Heart left ventricle (tissue), 13 donors: ENCODE measurements around the gene TMPRSS7.
"Not testable (repeated sequence)": the region's sequence is repeated elsewhere in the genome, so short reads cannot be mapped to it uniquely, and the experiment has no call there.

Experiments
- CTCF ChIP-seq, 12 donors: fragments of 200-600 bp; sonication (generic) in 4 of 12; IDR thresholded peaks; one replicate each; pipeline versions ENCODE4 v1.5.0 to v1.8.0; 2018 to 2022; ENCODE audit warnings: antibody characterized with exemption in 12 of 12, mild to moderate bottlenecking in 5 of 12
- POLR2A ChIP-seq, 2 donors: fragments of 450-650 bp; IDR thresholded peaks; one replicate each; pipeline ENCODE4 v1.6.1; 2017; ENCODE audit warnings: antibody characterized with exemption in 2 of 2, mild to moderate bottlenecking in 2 of 2, moderate library complexity in 2 of 2
- donor health status: ischemic (EF 13 %, LVEDD 7.1; RV severe dilation, severe dysfunction).
- donor health status: DM: no; HTN: yes; CAD: no.
- donor health status: DM: no; HTN: no; CAD: no.
- donor health status: ischemic (EF 25% LVEDD 6.9; RV normal size, moderate dysfunction).
- donor health status: ischemic (EF 25% LVEDD 5.7; RV mildly dilated, moderate dysfunction).
- donor health status: ischemic (EF 35%, LVEDD 5.7; RV mildly dilated, moderate dysfunction).
- donor health status: nonischemic (EF 11% LVEDD 7.7; RV severe dilation, severe dysfunction).
- donor health status: DM: yes; HTN: yes; CAD: no.
- donor health status: PGD.
- donor health status: ischemic (EF 29% LVEDD 5.4; RV normal size, mild dysfunction).
- donor health status: nonischemic (EF 23%, LVEDD 6.1; RV moderate dilation, normal function).

GRCh38 chr3:112072387-112073060 lies 38.0 kb downstream of the TMPRSS7 start:
- TF ChIP-seq CTCF, POLR2A (IDR thresholded peaks at IDR 0.05): not testable (repeated sequence)
